Limb (tissue), 2 donors: ENCODE results near the gene NUDT12.

Source experiments
- DNase-seq, 2 donors: peaks; one replicate each; pipeline ENCODE4 v3.0.0-alpha.2; 2016; ENCODE audit errors: extremely low spot score in 2 of 2

Gene NUDT12

DNA sequence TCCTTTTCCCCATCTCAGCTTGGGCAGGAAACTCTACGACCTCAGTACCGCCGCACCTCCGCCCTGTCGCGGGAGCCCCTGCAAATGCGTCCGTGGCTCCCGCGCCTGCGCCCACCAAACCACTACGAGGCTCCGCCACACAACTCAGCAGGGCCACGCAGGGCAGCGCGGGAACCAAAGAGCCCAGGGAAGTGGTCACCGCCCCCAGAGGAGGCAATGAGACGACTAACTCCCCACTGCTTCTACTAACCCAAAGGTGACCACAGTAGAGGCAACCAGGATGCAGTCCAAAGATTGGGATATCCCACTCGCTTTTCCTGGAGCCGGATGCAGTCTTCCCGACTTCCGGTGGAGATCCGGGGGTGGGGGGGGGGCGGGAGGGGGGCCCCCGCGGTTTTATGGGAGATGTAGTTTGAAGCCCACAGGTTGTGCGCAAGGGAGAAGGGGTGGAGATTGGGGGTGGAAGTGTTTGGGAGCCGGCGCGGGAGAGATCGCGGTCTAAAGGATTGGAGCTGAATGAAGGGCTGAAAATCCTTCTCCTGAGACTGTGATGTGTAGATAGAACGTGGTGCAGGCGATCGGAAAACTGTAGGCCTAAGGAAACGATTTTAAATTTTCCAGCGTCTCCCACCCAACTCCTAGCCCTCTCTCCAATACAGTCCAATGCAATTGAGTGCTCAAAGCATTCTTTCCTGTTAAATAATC lies at the start of gene NUDT12:
Gene NUDT12, minus strand, starts transcription at position 337 of the 705 bp plus-strand sequence. CDS start 2,541 bp downstream, outside the sequence.
- peak; percentile 81 to 93 for DNase-seq

DNA sequence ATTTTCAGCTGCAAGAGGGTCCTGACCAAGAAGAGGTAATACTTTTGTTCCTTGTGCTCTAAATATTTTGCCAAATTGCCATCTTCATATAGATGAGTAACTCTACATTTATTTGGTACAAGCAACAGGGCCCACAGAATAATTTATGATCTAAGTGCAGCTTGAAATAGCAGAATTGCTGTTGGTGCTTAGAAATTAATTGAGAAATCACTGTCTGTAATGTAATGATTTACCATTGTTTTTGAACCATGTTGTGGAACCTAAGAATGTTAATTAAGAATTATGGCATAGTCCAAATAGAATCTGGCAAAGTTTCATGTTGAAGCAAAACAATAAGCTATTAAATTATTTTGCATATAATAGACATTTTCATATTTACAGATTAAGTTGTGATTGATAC lies 44.8 kb upstream of the NUDT12 start:
- no peak for DNase-seq

- no peak for DNase-seq
Measured at GRCh38 chr5:103605277-103605676, 42.7 kb upstream of the NUDT12 start.

GRCh38 chr5:103602438-103602837 lies 39.8 kb upstream of the NUDT12 start:
- no peak for DNase-seq

DNA sequence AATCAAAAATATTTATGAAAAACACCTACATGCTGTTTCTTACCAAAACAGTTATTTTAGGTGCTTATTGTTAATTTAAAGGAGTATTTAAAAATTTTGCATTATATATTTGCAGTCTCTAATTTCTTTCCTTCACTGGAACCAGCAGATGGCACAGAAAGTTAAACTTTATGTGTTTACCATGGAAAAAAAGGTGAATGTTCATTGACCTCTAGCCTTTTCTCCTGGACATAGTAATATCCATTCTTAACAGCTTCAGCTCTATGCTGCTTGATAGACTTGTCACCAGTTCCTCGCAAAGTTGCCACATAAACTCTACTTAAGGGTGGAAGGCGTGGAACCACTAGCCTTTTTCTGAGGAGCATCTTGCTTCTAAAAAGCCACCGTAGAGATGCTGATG lies 38.7 kb upstream of the NUDT12 start:
- no peak for DNase-seq

GRCh38 chr5:103600086-103600485 lies 37.5 kb upstream of the NUDT12 start:
- no peak for DNase-seq

- DNase-seq, result no peak
Measured at GRCh38 chr5:103598997-103599566, 36.5 kb upstream of the NUDT12 start.

DNA sequence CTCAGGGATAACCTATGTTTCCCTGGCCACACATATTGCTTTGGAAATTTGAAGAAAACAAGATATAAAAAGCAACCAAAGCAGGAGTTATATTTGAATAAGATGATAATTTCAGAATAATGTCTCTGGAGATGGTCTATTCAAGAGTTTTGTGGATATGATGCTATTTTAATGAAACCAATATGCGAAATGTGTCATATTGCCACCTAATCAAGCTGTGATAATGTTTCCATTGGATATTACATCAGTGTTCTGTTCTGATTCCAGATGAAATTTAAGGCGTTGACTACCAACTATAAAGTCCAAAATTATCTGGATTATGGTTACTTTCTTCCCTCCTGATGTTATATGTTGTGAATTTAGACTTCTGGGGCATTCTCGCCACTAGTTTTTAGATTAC lies 27.6 kb upstream of the NUDT12 start:
- no peak for DNase-seq

DNA sequence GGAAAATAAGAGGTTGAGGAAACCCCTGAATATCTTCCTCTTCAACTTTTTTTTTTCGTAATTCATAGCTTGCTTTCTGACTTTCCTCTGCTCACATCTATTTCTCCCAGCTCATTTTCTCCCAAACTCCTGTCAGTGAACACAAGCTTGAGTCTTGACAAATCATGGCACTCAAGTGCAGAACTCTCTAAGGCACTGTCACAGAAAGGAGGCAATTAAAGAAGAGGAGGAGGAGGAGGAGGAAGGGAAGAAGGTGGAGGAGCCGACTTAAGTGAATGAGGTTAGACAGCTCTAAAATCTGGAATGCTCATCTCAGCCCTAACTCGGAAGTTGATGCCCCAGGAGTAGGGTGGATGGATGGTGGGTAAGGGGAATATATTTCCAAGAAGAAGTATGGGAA lies 27.2 kb upstream of the NUDT12 start:
- no peak for DNase-seq

DNA sequence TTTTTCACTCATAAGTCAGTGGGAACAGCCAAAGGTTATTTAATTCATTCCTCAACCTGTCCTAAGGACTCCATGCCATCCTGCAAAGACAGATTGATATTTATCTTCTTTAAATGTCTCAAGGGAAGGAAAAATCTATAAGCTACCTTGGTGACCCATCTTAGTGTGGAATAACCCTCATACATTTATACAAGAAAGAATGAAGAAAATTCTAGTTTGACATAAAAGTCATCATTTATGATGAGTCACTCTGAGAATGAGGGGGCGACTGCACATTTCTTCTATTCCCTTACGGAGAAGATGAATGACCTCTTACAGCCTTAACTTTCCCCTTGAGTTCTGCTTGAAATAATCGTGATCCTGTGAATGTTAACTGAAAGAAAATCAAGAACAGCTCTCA lies 26.8 kb upstream of the NUDT12 start:
- no peak for DNase-seq

DNA sequence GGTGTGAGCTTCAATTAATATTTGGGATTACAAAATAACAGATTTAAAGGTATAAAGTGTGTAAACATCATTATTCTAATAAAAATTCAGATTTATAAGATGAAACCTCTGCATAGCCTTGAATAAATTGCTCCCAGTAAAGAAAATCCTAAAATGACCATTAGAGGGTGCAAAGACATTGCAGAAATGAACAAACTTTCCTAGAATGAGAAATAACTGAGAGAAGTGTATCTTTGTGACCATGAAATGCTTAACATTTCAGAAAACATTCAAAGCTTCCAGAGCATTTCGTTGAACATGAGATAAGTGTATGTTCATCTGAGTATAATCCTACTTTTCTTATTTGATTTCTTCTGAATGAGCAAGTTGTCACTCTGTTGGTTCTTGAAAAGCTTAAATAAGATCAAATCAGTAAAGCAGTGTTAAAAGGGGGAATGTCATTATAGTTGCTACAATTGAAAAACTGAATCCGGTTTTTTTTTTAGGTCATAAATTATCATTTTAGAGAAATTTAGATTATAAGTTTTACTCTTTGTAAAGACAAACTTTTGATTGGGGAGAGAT lies 24.7 kb upstream of the NUDT12 start:
- peak in 1 of 2 donors; percentile 79 for DNase-seq

DNA sequence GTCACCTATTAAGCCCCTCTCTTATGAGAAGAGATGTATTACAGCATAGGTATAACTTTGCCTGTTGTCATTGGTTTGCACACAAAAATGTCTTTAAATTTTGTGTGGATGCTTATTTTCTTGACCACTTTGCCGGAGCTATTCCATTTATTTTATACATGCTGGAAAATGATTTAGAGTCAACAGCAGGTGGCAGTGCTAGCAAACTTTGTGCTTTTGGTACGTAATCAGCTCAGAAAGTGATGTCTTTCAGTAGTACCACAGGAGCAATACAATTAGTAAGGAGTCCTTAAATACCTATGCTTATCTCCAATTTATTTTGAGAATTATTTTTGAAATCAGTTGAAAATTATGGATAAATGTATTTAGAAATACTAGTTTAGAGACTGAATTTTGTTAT lies 19.8 kb upstream of the NUDT12 start:
- DNase-seq, result peak; percentile 52 to 64

DNA sequence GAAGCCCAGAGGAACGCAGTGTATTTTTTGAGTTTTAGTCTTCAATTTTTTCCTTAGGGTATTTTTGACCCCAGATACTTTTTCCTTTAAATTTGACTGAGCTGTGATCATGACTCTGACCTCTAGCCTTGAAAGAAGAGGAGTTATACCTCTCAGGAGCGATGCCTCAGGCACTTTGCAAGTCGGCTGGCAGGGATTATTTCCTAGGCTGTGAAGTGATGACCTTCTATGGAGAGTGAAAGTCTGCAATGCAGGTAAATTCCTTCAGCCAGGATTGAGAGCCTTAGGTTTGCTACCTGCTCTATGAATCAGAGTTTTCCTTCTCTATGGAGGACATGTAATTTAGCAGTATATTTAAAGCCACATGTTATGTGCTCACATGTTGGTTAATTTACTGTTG lies 10.8 kb upstream of the NUDT12 start:
- DNase-seq, result no peak

- DNase-seq, result no peak
Measured at GRCh38 chr5:103572454-103572853, 9.9 kb upstream of the NUDT12 start.

- DNase-seq, result no peak
Measured at GRCh38 chr5:103571730-103572129, 9.1 kb upstream of the NUDT12 start.

- no peak for DNase-seq
Measured at GRCh38 chr5:103569313-103570060, 6.9 kb upstream of the NUDT12 start.

DNA sequence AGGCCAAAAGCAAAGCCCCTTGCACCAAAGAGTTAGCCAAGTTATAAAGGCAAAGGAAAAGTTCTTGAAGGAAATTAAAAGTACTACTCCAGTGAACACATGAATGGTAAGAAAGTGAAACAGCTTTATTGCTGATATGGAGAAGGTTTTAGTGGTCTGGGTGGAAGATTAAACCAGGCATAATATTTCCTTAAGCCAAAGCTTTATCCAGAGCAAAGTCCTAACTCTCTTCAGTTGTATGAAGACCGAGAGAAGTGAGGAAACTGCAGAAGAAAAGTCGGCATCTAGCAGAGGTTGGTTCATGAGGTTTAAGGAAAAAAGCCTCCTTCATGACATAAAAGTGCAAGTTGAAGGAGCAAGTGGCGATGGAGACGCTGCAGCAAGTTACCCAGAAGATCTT lies 3.1 kb upstream of the NUDT12 start:
- no peak for DNase-seq

GRCh38 chr5:103561685-103562452 lies 720 bp downstream of the NUDT12 start:
- no peak for DNase-seq

DNA sequence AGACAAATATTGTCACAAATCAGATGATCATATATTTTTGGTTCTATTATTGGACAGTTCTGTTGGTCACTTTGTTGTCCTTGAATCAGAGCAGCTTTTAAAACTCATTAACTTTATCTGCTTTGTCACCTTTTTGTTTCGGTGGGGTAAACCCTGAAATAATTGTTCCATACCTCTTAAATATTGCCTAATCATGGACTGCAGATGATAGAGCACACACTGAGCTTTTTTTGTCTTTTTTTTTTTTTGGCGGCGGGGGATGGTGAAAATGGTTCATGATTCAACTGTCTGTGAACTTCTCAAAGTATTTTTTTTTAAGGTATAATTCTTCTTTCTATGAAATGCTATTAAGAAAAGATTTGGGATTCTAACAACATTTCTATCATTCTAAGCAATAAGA lies 1.8 kb downstream of the NUDT12 start:
- no peak for DNase-seq

GRCh38 chr5:103546858-103547257 lies 15.7 kb downstream of the NUDT12 start:
- no peak for DNase-seq

GRCh38 chr5:103542441-103542840 lies 20.1 kb downstream of the NUDT12 start:
- no peak for DNase-seq

DNA sequence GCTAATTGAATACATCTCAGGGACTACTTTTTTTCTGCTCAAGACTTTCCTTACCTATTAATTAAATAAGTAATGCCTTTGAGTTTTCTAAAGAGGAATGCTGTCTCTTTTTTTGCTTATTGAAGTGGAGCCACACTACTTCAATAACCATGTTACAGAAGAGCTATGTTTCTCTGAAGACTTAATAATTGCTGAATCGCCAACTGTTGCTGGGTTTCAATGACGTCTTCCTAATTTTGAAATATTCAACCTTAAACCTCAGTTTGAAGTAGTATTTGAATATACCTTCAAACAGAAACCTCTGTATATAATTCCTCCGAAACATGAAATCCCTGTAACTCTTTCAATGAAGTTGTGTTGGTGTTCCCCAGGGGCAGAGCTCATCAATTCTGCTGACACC lies 21.0 kb downstream of the NUDT12 start:
- DNase-seq, result no peak
